Measurements from ENCODE around the gene TPRN.

GRCh38 chr9:137212520-137212919 lies 12.0 kb upstream of the TPRN start:
- TF ChIP-seq CTCF (conservative IDR thresholded peaks at IDR 0.05; ENCODE audit: low read depth, low read length) (no peak), EZH2 (IDR thresholded peaks at IDR 0.05; ENCODE audit: borderline replicate concordance, low read depth, low read length, poor library complexity, severe bottlenecking) (no peak)
